Measurements from ENCODE around the gene SUCNR1. TPM values are rescaled to one million over a fixed set of nuclear protein-coding genes. Genes with fewer than 3 reads are reported as not detected.

The SUCNR1 gene
- total RNA-seq, 3 donors from 2014 or later (not counting 1 experiment from before 2014, with no cell fraction given): 0.19 to 0.23 TPM; not detected in 1

- Mint-ChIP-seq H3K36me3 (no peaks in the 10 kb centered on the region), H3K27me3 (ENCODE audit: low read depth in 2 of 2) (peaks cover 24 to 30% of the 10 kb centered on the region in 2 donors), H3K4me1 (no peaks in the 10 kb centered on the region), H3K9me3 (no peaks in the 10 kb centered on the region), H3K27ac (no peak overlapping the region), H3K4me3 (no peak overlapping the region)
- TF ChIP-seq, protein P1, sequence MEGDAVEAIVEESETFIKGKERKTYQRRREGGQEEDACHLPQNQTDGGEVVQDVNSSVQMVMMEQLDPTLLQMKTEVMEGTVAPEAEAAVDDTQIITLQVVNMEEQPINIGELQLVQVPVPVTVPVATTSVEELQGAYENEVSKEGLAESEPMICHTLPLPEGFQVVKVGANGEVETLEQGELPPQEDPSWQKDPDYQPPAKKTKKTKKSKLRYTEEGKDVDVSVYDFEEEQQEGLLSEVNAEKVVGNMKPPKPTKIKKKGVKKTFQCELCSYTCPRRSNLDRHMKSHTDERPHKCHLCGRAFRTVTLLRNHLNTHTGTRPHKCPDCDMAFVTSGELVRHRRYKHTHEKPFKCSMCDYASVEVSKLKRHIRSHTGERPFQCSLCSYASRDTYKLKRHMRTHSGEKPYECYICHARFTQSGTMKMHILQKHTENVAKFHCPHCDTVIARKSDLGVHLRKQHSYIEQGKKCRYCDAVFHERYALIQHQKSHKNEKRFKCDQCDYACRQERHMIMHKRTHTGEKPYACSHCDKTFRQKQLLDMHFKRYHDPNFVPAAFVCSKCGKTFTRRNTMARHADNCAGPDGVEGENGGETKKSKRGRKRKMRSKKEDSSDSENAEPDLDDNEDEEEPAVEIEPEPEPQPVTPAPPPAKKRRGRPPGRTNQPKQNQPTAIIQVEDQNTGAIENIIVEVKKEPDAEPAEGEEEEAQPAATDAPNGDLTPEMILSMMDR (IDR thresholded peaks at IDR 0.05): no peak
- DNase-seq (no peak), ATAC-seq (no peak)
- H3K27ac ChIP-seq (ENCODE audit: low read length): no peak overlapping the region
- no peaks in the 10 kb centered on the region for H3K9me3 ChIP-seq (ENCODE audit: control insufficient read depth, insufficient read depth, low read length)
- 56% methylated on average over 4 of the region's 4 CpGs for WGBS (ENCODE audit: insufficient coverage)
- intact Hi-C loops (cut with micrococcal nuclease): loop anchor here (2.0 to 5.0 kb wide), 3 partner anchors 546 to 680 kb away; no protein-coding TSS in a partner anchor
- H3K36me3 ChIP-seq (ENCODE audit: control insufficient read depth, insufficient read depth, low read length): no peaks in the 10 kb centered on the region
- no peak overlapping the region for H3K4me3 ChIP-seq (ENCODE audit: low read length)
- peaks cover 3% of the 10 kb centered on the region for H3K4me1 ChIP-seq (ENCODE audit: control insufficient read depth, insufficient read depth, low read length)
- no peaks in the 10 kb centered on the region for H3K27me3 ChIP-seq (ENCODE audit: control insufficient read depth, insufficient read depth, low read length)
Measured at GRCh38 chr3:151837057-151837456, 36.4 kb upstream of the SUCNR1 start.

DNA sequence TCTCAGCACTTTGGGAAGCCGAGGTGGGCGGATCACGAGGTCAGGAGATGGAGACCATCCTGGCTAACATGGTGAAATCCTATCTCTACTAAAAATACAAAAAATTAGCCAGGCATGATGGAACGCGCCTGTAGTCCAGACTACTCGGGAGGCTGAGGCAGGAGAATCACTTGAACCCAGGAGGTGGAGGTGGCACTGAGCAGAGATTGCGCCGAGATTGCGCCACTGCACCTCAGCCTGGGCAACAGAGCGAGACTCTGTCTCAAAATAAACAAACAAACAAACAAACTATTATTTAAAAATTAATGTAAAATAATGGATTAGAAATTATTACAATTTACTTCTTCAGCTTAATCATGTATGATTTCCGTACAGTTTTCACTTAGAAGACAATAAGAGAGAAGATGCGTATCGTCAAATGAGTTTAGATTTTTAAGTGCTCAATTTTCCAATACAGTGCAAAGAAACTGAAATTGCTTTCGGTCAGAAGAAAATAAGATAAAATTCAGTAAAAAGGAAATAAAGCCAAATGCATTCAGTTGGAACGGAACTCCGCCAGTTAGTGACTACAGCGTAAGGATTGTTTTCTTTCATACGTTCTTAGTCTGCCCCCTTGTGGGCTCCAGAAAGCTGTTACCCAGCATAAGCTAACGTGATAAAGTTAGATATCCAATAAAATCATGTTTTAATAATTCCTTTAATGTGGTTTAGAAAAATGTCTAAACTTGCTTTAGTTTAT lies 34.7 kb upstream of the SUCNR1 start:
- no peaks in the 10 kb centered on the region for H3K36me3 ChIP-seq (ENCODE audit: control insufficient read depth, insufficient read depth, low read length)
- H3K4me1 Mint-ChIP-seq: no peaks in the 10 kb centered on the region
- peak in 1 of 2 donors; percentile 67 for DNase-seq
- WGBS (ENCODE audit: insufficient coverage): 67% methylated on average over 16 of the region's 19 CpGs
- H3K9me3 ChIP-seq (ENCODE audit: control insufficient read depth, insufficient read depth, low read length): no peaks in the 10 kb centered on the region
- H3K36me3 Mint-ChIP-seq: no peaks in the 10 kb centered on the region
- H3K9me3 Mint-ChIP-seq: no peaks in the 10 kb centered on the region
- no peaks in the 10 kb centered on the region for H3K27me3 ChIP-seq (ENCODE audit: control insufficient read depth, insufficient read depth, low read length)
- TF ChIP-seq, protein P1 (IDR thresholded peaks at IDR 0.05): peak; percentile 79
- H3K4me3 Mint-ChIP-seq: no peak overlapping the region
- H3K27ac ChIP-seq (ENCODE audit: low read length): no peak overlapping the region
- intact Hi-C loops (cut with micrococcal nuclease): loop anchor here (1.0 to 5.0 kb wide), 4 partner anchors 370 to 681 kb away; no protein-coding TSS in a partner anchor
- H3K27me3 Mint-ChIP-seq (ENCODE audit: low read depth in 2 of 2): peaks cover 15 to 24% of the 10 kb centered on the region in 2 donors
- no peak overlapping the region for H3K4me3 ChIP-seq (ENCODE audit: low read length)
- H3K27ac Mint-ChIP-seq: no peak overlapping the region
- H3K4me1 ChIP-seq (ENCODE audit: control insufficient read depth, insufficient read depth, low read length): peaks cover 3% of the 10 kb centered on the region
- ATAC-seq: peak; percentile 70 to 84 (median 76)

- no peak for ATAC-seq
- no peaks in the 10 kb centered on the region for H3K9me3 Mint-ChIP-seq
- H3K4me1 ChIP-seq (ENCODE audit: control insufficient read depth, insufficient read depth, low read length): peaks cover 3% of the 10 kb centered on the region
- H3K27ac ChIP-seq (ENCODE audit: low read length): no peak overlapping the region
- DNase-seq: no peak
- no peaks in the 10 kb centered on the region for H3K27me3 ChIP-seq (ENCODE audit: control insufficient read depth, insufficient read depth, low read length)
- H3K36me3 ChIP-seq (ENCODE audit: control insufficient read depth, insufficient read depth, low read length): no peaks in the 10 kb centered on the region
- TF ChIP-seq, protein P1 (IDR thresholded peaks at IDR 0.05): peak; percentile 53
- H3K4me1 Mint-ChIP-seq: no peaks in the 10 kb centered on the region
- H3K27ac Mint-ChIP-seq: no peak overlapping the region
- H3K9me3 ChIP-seq (ENCODE audit: control insufficient read depth, insufficient read depth, low read length): no peaks in the 10 kb centered on the region
- H3K4me3 Mint-ChIP-seq: no peak overlapping the region
- no peaks in the 10 kb centered on the region for H3K36me3 Mint-ChIP-seq
- no peak overlapping the region for H3K4me3 ChIP-seq (ENCODE audit: low read length)
- WGBS (ENCODE audit: insufficient coverage): 92% methylated on average over 1 of the region's 1 CpG
- H3K27me3 Mint-ChIP-seq (ENCODE audit: low read depth in 2 of 2): peaks cover 11 to 18% of the 10 kb centered on the region in 2 donors
- intact Hi-C loops (cut with micrococcal nuclease): loop anchor here (1.0 to 5.0 kb wide), 4 partner anchors 370 to 682 kb away; no protein-coding TSS in a partner anchor
Measured at GRCh38 chr3:151839313-151839631, 34.2 kb upstream of the SUCNR1 start.
